ENCODE measurements around the gene CATSPER1. TPM values are rescaled to one million over a fixed set of nuclear protein-coding genes. Genes with fewer than 3 reads are reported as not detected.

CATSPER1 gene
- total and polyA plus RNA-seq, 2 of the 13 experiments (the other 11 are each of a cell fraction or from before 2014, with no cell fraction given) = 0.17 TPM; not detected in 1

- no peak for TF ChIP-seq ZNF780A (CRISPR knock-in tag; IDR thresholded peaks at IDR 0.05)
- no peak for TF ChIP-seq DZIP1 (CRISPR knock-in tag; IDR thresholded peaks at IDR 0.05)
- no peak; the same call in 1 of the 2 replicates for TF ChIP-seq ZNF772 (CRISPR knock-in tag; IDR thresholded peaks at IDR 0.05)
- TF ChIP-seq PRDM4 (CRISPR knock-in tag; IDR thresholded peaks at IDR 0.05; ENCODE audit: borderline replicate concordance) = peak; percentile 77; the same call in 1 of the 2 replicates
- TF ChIP-seq FOXM1 (CRISPR knock-in tag; IDR thresholded peaks at IDR 0.05) = no peak
- TF ChIP-seq SRSF4 (IDR thresholded peaks at IDR 0.05; ENCODE audit: low read depth, low read length, poor library complexity, severe bottlenecking) = no peak
- TF ChIP-seq KLF16 (CRISPR knock-in tag; IDR thresholded peaks at IDR 0.05) = peak; percentile 68 to 90; a peak in 2 of 4 replicates
- peak; percentile 55; the same call in 1 of the 2 replicates for TF ChIP-seq E2F1 (CRISPR knock-in tag; IDR thresholded peaks at IDR 0.05)
- TF ChIP-seq ZNF7 (CRISPR knock-in tag; IDR thresholded peaks at IDR 0.05) = no peak
- TF ChIP-seq TAF15 (IDR thresholded peaks at IDR 0.05; ENCODE audit: low read depth, low read length, poor library complexity, severe bottlenecking) = no peak
- TF ChIP-seq SP5 (CRISPR knock-in tag; IDR thresholded peaks at IDR 0.05; ENCODE audit: borderline replicate concordance, low read depth) = peak; percentile 87
- peak; percentile 85 for TF ChIP-seq ZBTB26 (CRISPR knock-in tag; IDR thresholded peaks at IDR 0.05; ENCODE audit: borderline replicate concordance)
- TF ChIP-seq PRDM10 (CRISPR knock-in tag; IDR thresholded peaks at IDR 0.05; ENCODE audit: low read depth) = no peak
- TF ChIP-seq TOE1 (CRISPR knock-in tag; IDR thresholded peaks at IDR 0.05) = no peak
- no peak for TF ChIP-seq SMARCE1 (IDR thresholded peaks at IDR 0.05; ENCODE audit: borderline replicate concordance)
- no peak for TF ChIP-seq ZNF784 (CRISPR knock-in tag; IDR thresholded peaks at IDR 0.05; ENCODE audit: borderline replicate concordance)
Observed at GRCh38 chr11:66001942-66002647, 24.2 kb downstream of the CATSPER1 start, which contains the start of the genes BANF1 and EIF1AD (continued).
